ENCODE measurements around the gene DNMBP.

Gene DNMBP

DNA sequence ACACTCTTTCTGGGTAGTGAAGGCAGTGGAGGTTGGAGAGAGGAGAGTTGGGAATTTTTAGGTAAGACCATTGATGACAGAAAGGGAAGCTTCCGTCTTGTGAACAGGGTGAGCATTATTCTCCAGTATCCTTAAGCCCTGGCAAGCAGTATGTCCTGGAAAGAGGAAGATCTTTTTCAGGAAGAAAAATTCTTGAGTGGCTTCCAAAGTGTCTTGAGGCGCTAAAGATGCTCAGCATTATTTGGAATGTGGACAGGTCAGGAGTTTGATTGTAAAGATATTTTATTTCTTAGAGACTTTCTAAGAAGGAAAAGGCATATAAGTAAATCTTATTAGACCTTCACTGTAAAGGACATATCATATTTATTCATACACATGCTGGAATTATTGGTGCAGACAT, 173.0 kb downstream of the DNMBP start:
- no peak overlapping the region for H3K27ac ChIP-seq
- no peak overlapping the region for H3K4me3 ChIP-seq (ENCODE audit: low read depth, low read length)
- TF ChIP-seq, protein P1, sequence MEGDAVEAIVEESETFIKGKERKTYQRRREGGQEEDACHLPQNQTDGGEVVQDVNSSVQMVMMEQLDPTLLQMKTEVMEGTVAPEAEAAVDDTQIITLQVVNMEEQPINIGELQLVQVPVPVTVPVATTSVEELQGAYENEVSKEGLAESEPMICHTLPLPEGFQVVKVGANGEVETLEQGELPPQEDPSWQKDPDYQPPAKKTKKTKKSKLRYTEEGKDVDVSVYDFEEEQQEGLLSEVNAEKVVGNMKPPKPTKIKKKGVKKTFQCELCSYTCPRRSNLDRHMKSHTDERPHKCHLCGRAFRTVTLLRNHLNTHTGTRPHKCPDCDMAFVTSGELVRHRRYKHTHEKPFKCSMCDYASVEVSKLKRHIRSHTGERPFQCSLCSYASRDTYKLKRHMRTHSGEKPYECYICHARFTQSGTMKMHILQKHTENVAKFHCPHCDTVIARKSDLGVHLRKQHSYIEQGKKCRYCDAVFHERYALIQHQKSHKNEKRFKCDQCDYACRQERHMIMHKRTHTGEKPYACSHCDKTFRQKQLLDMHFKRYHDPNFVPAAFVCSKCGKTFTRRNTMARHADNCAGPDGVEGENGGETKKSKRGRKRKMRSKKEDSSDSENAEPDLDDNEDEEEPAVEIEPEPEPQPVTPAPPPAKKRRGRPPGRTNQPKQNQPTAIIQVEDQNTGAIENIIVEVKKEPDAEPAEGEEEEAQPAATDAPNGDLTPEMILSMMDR (IDR thresholded peaks at IDR 0.05; ENCODE audit: low read depth, low read length, missing control alignments), result no peak
- in situ Hi-C loops (cut with HindIII; ENCODE audit: low pct_ligation_motif_present, low sequenced_read_pairs), result loop anchor here (25.0 kb wide), 1 partner anchor 326 kb away; no protein-coding TSS in a partner anchor
- no peaks in the 10 kb centered on the region for H3K36me3 ChIP-seq (replicated peaks)
- no peak for DNase-seq
- no peaks in the 10 kb centered on the region for H3K27me3 ChIP-seq (replicated peaks)

DNA sequence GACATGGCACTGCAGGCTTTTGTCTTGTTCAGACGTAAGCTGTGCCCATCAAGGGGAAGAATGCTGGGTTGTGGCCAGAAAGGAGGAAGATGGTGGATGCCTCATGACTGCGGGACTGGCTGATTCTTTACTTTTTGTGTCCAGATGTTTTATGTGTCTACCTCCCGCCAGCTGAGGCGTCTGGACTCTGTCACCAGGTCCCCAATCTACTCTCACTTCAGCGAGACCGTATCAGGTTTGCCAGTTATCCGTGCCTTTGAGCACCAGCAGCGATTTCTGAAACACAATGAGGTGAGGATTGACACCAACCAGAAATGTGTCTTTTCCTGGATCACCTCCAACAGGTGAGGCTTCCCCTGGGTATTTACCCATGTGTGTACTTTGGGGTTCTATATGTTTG, 173.8 kb downstream of the DNMBP start:
- in situ Hi-C loops (cut with HindIII; ENCODE audit: low pct_ligation_motif_present, low sequenced_read_pairs), result loop anchor here (25.0 kb wide), 1 partner anchor 326 kb away; no protein-coding TSS in a partner anchor
- Histone ChIP-seq H3K27ac (no peak overlapping the region), H3K36me3 (replicated peaks) (no peaks in the 10 kb centered on the region), H3K27me3 (replicated peaks) (no peaks in the 10 kb centered on the region), H3K4me3 (ENCODE audit: low read depth, low read length) (no peak overlapping the region)
- no peak for DNase-seq
- TF ChIP-seq, protein P1 (IDR thresholded peaks at IDR 0.05; ENCODE audit: low read depth, low read length, missing control alignments), result no peak

DNA sequence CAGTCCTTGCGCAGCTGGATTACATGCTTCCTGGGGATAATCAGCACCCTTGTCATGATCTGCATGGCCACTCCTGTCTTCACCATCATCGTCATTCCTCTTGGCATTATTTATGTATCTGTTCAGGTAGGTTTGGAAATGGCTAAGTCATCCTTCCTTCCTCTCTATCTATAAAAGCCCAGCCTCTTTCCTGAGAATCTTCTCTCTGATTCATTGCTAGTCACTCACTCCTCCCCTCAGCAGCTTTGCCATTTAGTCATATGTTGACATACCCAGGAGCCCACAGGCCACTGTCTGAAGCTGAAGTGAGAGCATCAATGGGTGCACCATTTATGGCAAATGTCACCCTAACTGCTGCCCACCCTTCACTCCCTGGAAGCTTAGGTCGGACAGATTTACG, 175.3 kb downstream of the DNMBP start:
- Histone ChIP-seq H3K27me3 (replicated peaks) (no peaks in the 10 kb centered on the region), H3K36me3 (replicated peaks) (no peaks in the 10 kb centered on the region), H3K4me3 (ENCODE audit: low read depth, low read length) (no peak overlapping the region), H3K27ac (peak overlapping the region; percentile 50)
- in situ Hi-C loops (cut with HindIII; ENCODE audit: low pct_ligation_motif_present, low sequenced_read_pairs), result loop anchor here (25.0 kb wide), 1 partner anchor 328 kb away; no protein-coding TSS in a partner anchor
- TF ChIP-seq, protein P1 (IDR thresholded peaks at IDR 0.05; ENCODE audit: low read depth, low read length, missing control alignments), result no peak
- DNase-seq, result peak; percentile 84

DNA sequence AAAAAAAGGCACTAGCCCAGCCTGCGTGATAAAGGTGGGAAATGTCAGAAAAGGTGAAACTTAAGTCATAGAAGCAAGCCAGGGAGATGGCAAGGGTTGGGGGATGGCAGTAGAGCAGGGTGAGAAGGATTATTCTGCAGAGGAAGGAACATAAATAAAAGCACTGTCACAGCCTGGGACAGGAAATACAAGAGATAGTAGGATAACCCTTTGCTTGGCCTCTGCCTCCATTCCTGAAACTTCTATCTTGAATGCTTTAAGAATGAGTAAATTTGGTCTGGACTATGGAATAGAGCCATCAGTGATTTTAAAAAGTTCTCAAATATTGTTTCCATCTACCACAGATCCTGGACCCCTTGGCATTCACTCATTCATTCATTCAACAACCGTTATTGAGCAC, 177.3 kb downstream of the DNMBP start:
- Histone ChIP-seq H3K36me3 (replicated peaks) (no peaks in the 10 kb centered on the region), H3K27ac (no peak overlapping the region), H3K27me3 (replicated peaks) (no peaks in the 10 kb centered on the region), H3K4me3 (ENCODE audit: low read depth, low read length) (no peak overlapping the region)
- no peak for DNase-seq
- in situ Hi-C loops (cut with HindIII; ENCODE audit: low pct_ligation_motif_present, low sequenced_read_pairs), result loop anchor here (25.0 kb wide), 1 partner anchor 330 kb away; no protein-coding TSS in a partner anchor
- TF ChIP-seq, protein P1 (IDR thresholded peaks at IDR 0.05; ENCODE audit: low read depth, low read length, missing control alignments), result no peak

DNA sequence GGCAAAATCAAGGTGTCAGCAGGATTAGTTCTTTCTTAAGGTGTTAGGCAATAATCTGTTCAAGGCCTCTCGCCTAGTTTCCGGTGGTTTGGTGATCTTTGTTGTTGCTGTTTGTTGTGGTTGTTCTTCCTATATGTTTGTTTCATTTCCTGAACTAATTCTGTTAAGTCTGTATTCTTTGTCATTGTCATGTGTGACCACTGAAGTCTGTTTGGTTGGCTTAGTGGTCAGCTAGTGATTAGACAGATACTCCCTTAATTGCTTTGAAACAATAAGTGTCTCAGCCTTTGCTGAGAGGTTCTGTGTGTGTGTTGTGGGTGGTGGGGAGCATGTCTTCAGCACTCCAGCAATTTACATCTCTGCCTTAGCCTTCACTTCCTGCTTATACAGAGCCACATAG, 181.3 kb downstream of the DNMBP start:
- no peak for DNase-seq
- no peaks in the 10 kb centered on the region for H3K27me3 ChIP-seq (replicated peaks)
- TF ChIP-seq, protein P1 (IDR thresholded peaks at IDR 0.05; ENCODE audit: low read depth, low read length, missing control alignments), result no peak
- no peak overlapping the region for H3K4me3 ChIP-seq (ENCODE audit: low read depth, low read length)
- no peak overlapping the region for H3K27ac ChIP-seq
- no peaks in the 10 kb centered on the region for H3K36me3 ChIP-seq (replicated peaks)
- in situ Hi-C loops (cut with HindIII; ENCODE audit: low pct_ligation_motif_present, low sequenced_read_pairs), result loop anchor here (25.0 kb wide), 1 partner anchor 334 kb away; no protein-coding TSS in a partner anchor

DNA sequence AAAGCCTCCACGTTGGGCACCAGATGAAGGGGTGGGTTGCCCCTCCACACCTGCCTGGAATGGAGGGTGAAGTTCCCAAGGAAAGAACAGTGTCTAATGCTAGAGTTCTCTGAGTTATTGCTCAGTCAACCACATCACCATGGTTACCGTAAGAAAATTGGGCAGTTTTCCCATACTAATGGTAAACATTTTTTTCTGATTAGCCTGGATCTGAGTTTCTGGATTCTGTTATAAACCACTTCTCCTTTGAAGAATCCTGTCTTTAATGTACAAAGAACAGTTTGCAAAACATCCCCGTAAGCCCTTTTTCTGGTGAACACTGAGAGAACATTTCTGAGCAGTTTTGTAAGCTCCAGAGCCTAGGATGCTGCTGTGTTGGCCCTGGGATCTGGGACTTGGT, 181.8 kb downstream of the DNMBP start:
- in situ Hi-C loops (cut with HindIII; ENCODE audit: low pct_ligation_motif_present, low sequenced_read_pairs), result loop anchor here (25.0 kb wide), 1 partner anchor 334 kb away; no protein-coding TSS in a partner anchor
- TF ChIP-seq, protein P1 (IDR thresholded peaks at IDR 0.05; ENCODE audit: low read depth, low read length, missing control alignments), result no peak

More for the DNA sequence above, 181.8 kb downstream of the DNMBP start:
- peak; percentile 34 for DNase-seq
- no peaks in the 10 kb centered on the region for H3K27me3 ChIP-seq (replicated peaks)
- no peak overlapping the region for H3K27ac ChIP-seq
- H3K4me3 ChIP-seq (ENCODE audit: low read depth, low read length), result no peak overlapping the region
- H3K36me3 ChIP-seq (replicated peaks), result no peaks in the 10 kb centered on the region

All from brain microvascular endothelial cell (primary cell).